ENCODE results near the gene OR6C2. TPM values are rescaled to one million over a fixed set of nuclear protein-coding genes. Genes with fewer than 3 reads are reported as not detected.

Gene OR6C2
- total and polyA plus RNA-seq, 2 of the 8 experiments (the other 6 are each of a cell fraction or from before 2014, with no cell fraction given), result not detected

- TF ChIP-seq CHD7 (IDR thresholded peaks at IDR 0.05; ENCODE audit: insufficient replicate concordance, low read length) (no peak), CTBP2 (IDR thresholded peaks at IDR 0.05; ENCODE audit: borderline replicate concordance, insufficient read depth, insufficient read length, low read length) (no peak), BRCA1 (IDR thresholded peaks at IDR 0.05; ENCODE audit: low read depth, low read length) (no peak), MAX (IDR thresholded peaks at IDR 0.05) (no peak), KDM1A (IDR thresholded peaks at IDR 0.05; ENCODE audit: borderline replicate concordance, low read length) (no peak), MAFK (IDR thresholded peaks at IDR 0.05; ENCODE audit: low read depth, low read length) (no peak), CHD2 (IDR thresholded peaks at IDR 0.05; ENCODE audit: low read length) (no peak), CBX8 (IDR thresholded peaks at IDR 0.05; ENCODE audit: borderline replicate concordance, low read depth, low read length) (no peak), NANOG (IDR thresholded peaks at IDR 0.05; ENCODE audit: insufficient read depth, low read depth, low read length, poor library complexity, severe bottlenecking) (no peak), PHF8 (conservative IDR thresholded peaks at IDR 0.05; ENCODE audit: low read depth, low read length) (no peak), CBX5 (IDR thresholded peaks at IDR 0.05; ENCODE audit: low read depth, low read length) (no peak), KDM5A (IDR thresholded peaks at IDR 0.05; ENCODE audit: low read length) (no peak)
These were observed 24.0 kb downstream of the OR6C2 start (continued) for GRCh38 chr12:55467836-55468235.
